Measurements from ENCODE around the gene CMTR1. TPM values are rescaled to one million over a fixed set of nuclear protein-coding genes. Genes with fewer than 3 reads are reported as not detected.
"Not testable (repeated sequence)": the region's sequence is repeated elsewhere in the genome, so short reads cannot be mapped to it uniquely, and the experiment has no call there.

CMTR1 gene
- total RNA-seq, 1 donor from 2014 or later, result 34.0 TPM

DNA sequence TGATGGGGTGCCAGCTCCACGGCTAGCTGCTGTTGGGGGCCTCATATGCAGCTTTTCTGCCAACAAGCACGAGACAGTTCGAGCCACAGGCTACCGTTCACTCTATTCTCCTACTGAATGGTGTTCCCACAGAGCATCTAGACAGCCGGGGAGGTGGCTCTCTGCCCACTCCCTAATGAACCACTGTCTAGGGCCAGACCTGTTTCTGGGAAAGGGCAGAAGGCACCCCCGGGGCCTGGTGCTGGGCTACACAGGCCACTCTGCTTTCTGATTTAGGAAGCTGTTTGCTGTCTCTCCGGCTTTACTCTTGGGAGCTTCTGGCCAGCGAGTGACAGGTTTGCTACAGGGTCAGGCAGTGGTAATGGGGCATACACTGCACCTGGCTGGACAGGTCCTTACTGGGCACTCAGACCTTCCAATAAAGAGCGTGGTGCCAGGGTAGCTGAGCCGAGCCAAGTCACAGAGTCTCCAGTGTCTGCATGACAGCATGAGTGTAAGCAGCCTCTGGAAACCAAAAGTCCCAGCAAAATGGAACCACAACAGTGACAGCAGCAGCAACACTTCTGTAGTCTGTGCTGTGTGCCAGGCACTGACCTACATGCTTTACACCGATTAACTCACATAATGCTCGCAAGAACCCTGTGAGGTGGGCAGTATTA, 58.3 kb downstream of the CMTR1 start:
- DNase-seq (ENCODE audit: low read depth), result no peak

GRCh38 chr6:37491830-37492208, 58.8 kb downstream of the CMTR1 start:
- no peak for DNase-seq (ENCODE audit: low read depth)

- DNase-seq (ENCODE audit: low read depth), result no peak
Observed at GRCh38 chr6:37492236-37492972, 59.4 kb downstream of the CMTR1 start.

- no peak for DNase-seq (ENCODE audit: low read depth)
Observed at GRCh38 chr6:37492991-37493660, 60.1 kb downstream of the CMTR1 start.

DNA sequence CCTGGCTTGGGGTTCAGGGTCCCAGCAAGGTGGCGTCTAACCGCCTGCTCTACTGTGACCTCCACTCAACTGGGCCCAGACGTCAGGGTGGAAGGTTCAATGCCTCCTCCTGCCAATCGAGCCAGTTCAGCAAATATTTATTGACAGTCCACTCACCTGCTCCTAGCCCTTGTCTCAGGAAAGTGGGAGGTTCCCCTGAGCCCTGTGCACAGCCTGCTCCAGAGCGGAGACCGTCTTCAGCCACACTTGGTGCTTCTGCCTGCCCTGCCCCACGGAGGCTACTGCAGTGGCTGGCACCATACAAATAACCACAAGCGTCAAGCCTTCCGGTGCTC, 60.6 kb downstream of the CMTR1 start:
- no peak for DNase-seq (ENCODE audit: low read depth)

GRCh38 chr6:37495244-37495934, 62.4 kb downstream of the CMTR1 start:
- no peak for DNase-seq (ENCODE audit: low read depth)

DNA sequence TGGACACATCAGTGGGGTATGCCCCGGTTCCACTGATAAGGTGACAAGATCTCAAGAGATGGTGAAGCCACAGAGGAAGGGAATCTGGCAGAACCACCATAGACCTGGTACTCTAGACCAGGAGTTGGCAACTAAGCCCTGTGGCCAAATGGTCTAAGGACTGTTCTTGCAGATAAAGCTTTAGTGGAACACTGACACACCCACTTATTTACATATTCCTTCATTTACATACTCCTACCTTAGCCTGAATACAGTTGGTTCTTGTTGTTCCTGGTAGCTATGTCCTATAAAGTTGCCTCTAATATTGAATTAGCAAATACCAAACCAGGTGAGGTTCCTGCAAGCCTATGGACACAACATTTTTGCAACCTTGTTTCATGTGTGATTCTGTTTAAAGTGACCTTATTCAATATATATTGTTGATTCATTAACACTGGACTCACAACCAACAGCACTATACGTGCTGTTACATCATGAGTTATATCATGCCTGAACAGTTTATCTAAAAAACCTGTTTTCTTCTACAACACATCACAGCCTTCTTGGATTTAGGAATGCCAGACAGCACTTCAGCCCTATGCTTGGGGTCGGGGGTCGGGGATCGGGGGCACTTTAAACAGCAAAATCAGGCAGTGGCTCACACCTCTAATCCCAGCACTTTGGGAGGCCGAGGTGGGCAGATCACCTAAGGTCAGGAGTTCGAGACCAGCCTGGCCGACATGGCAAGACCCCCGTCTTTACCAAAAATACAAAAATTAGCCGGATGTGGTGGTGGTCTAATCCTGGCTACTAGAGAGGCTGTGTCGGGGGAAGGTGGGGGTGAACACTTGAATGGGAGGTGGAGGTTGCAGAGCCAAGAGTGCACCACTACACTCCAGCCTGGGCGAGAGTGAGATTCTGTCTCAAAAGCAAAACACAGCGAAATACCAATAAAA, 64.2 kb downstream of the CMTR1 start:
- no peak for DNase-seq (ENCODE audit: low read depth)

- peak; percentile 98 for DNase-seq (ENCODE audit: low read depth)
Observed at GRCh38 chr6:37499433-37500293, 66.6 kb downstream of the CMTR1 start, which contains the start of gene CCDC167. CCDC167 (minus strand) TSS chr6:37499893; CDS start chr6:37499863, 30 bp downstream.

DNA sequence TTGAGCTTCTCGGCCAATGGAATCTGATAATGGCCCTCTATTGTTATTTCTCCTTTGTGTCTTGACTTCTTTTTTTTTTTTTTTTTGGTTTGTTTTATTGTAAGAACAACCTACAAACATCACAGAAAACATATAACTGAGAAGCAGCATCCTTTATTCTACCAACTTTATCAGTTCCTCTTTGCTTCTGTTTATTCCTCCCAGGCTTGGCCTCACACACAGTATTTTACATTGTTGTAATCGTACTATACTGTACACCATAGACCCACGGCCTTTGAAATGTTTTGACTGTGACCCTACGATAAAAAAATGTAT, 67.2 kb downstream of the CMTR1 start:
- DNase-seq (ENCODE audit: low read depth), result no peak

GRCh38 chr6:37500904-37501303, 67.9 kb downstream of the CMTR1 start:
- not testable (repeated sequence) for DNase-seq (ENCODE audit: low read depth)

GRCh38 chr6:37501632-37502491, 68.8 kb downstream of the CMTR1 start:
- DNase-seq (ENCODE audit: low read depth), result no peak

- DNase-seq (ENCODE audit: low read depth), result no peak
Observed at GRCh38 chr6:37502703-37503291, 69.8 kb downstream of the CMTR1 start.

GRCh38 chr6:37503309-37503965, 70.4 kb downstream of the CMTR1 start:
- DNase-seq (ENCODE audit: low read depth), result no peak

DNA sequence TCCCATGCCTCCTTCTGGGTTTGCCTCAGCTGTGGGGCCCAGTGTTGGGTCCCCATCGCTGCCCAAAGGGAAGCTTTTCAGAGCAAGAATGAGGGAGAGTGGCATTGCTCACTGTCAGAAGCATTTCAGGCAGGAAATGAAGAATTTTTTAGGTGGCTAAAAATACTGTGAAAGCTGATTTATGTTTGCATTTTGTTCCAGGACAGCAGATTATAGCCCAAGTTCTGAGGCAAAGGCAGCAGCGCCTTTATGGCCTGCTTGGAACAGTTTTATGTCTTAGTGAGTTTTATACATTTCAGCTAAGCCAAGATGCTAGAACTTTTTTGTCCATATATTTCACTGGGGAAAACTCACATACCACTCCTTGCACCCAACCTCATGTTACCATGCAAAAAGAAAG, 71.0 kb downstream of the CMTR1 start:
- DNase-seq (ENCODE audit: low read depth), result no peak

- DNase-seq (ENCODE audit: low read depth), result no peak
Observed at GRCh38 chr6:37506479-37506878, 73.5 kb downstream of the CMTR1 start.

GRCh38 chr6:37507077-37507476, 74.1 kb downstream of the CMTR1 start:
- DNase-seq (ENCODE audit: low read depth), result no peak

DNA sequence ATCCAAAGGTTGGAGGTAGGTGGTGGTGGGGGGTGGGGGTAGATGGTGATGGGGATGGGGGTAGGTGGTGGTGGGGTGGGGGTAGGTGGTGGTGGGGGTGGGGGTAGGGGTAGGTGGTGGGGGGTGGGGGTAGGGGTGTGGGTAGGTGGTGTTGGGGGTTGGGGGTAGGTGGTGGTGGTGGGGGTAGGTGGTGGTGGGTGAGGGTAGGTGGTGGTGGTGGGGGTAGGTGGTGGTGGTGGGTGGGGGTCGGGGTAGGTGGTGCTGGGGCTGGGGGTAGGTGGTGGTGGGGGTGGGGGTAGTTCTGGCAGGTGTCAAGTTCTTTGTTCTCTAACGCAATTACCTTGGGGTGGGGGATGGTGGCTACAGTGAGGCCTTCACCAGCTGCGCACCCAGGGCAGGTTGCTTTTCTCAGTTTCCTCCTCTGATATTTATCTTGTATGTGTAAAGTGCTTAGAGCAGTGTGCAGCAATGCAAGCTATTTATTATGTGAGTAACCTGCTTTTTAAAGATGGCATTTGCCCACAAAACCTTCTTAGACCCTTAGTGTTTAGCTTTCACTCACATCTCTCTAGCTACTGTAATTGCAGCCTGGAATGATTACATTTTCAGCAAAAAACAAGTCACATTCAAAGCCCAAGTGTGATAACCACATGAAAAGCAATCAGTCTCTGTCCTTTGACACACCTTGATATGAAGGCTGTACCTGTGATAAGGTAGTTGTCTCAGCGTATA, 74.8 kb downstream of the CMTR1 start:
- no peak for DNase-seq (ENCODE audit: low read depth)

Data from myocyte (in vitro differentiated cells).